H9 (cell line): Measurements from ENCODE around the gene MDFI. TPM values are rescaled to one million over a fixed set of nuclear protein-coding genes. Genes with fewer than 3 reads are reported as not detected.

Experiments
- DNase-seq: peaks from one replicate; pipeline ENCODE4 v3.0.0-alpha.2; 2017
- H2AFZ ChIP-seq: one replicate; pipeline ENCODE4 v1.6.1; 2013; ENCODE audit warnings: mild to moderate bottlenecking, low read length, control low read depth, moderate library complexity
- H2AK5ac ChIP-seq: 2 replicates; pipeline ENCODE4 v1.6.1; 2013; ENCODE audit warnings: low read length, control low read depth, mixed read lengths; ENCODE audit not compliant: insufficient read length
- H2BK120ac ChIP-seq: one replicate; pipeline ENCODE4 v1.6.1; 2013; ENCODE audit warnings: low read depth, mild to moderate bottlenecking, low read length, control low read depth, inconsistent platforms; ENCODE audit not compliant: poor library complexity, severe bottlenecking
- H2BK12ac ChIP-seq: 2 replicates; pipeline ENCODE4 v1.6.1; 2013; ENCODE audit warnings: low read length, control low read depth, mixed read lengths, low read depth; ENCODE audit not compliant: insufficient read length
- H2BK15ac ChIP-seq: 2 replicates; pipeline ENCODE4 v1.6.1; 2013; ENCODE audit warnings: low read depth, low read length, control low read depth
- H2BK20ac ChIP-seq: one replicate; pipeline ENCODE4 v1.6.1; 2013; ENCODE audit warnings: low read depth, mild to moderate bottlenecking, low read length, control low read depth, inconsistent platforms; ENCODE audit not compliant: poor library complexity, severe bottlenecking
- H2BK5ac ChIP-seq: 2 replicates; pipeline ENCODE4 v1.6.1; 2013; ENCODE audit warnings: low read length, control low read depth, mixed read lengths; ENCODE audit not compliant: insufficient read length
- H3K14ac ChIP-seq: 2 replicates; pipeline ENCODE4 v1.6.1; 2013; ENCODE audit warnings: low read length, control low read depth; ENCODE audit not compliant: insufficient read depth
- H3K18ac ChIP-seq: 2 replicates; pipeline ENCODE4 v1.6.1; 2013; ENCODE audit warnings: low read depth, mild to moderate bottlenecking, mixed read lengths, low read length, control low read depth; ENCODE audit not compliant: insufficient read length
- H3K23ac ChIP-seq: 2 replicates; pipeline ENCODE4 v1.6.1; 2013; ENCODE audit warnings: low read length, control low read depth, mixed read lengths, low read depth; ENCODE audit not compliant: insufficient read length
- H3K23me2 ChIP-seq: 2 replicates; pipeline ENCODE4 v1.6.1; 2013; ENCODE audit warnings: low read depth, mild to moderate bottlenecking, mixed read lengths, low read length, control low read depth; ENCODE audit not compliant: insufficient read length, poor library complexity, severe bottlenecking
- H3K27ac ChIP-seq: 2 replicates; pipeline ENCODE4 v1.5.1; 2013; ENCODE audit warnings: low read length, control low read depth, mixed read lengths, low read depth; ENCODE audit not compliant: insufficient read length
- H3K27me3 ChIP-seq: 2 replicates; pipeline ENCODE4 v1.6.1; 2013; ENCODE audit warnings: low read length, control low read depth, inconsistent platforms; ENCODE audit not compliant: insufficient read depth
- H3K4ac ChIP-seq: 2 replicates; pipeline ENCODE4 v1.6.1; 2013; ENCODE audit warnings: low read depth, mild to moderate bottlenecking, control low read depth, inconsistent platforms, low read length, moderate library complexity
- H3K4me1 ChIP-seq: 2 replicates; pipeline ENCODE4 v1.6.1; 2013; ENCODE audit warnings: low read length, control low read depth, inconsistent platforms; ENCODE audit not compliant: insufficient read depth
- H3K4me2 ChIP-seq: 2 replicates; pipeline ENCODE4 v1.6.1; 2013; ENCODE audit warnings: low read length, control low read depth, mixed read lengths; ENCODE audit not compliant: insufficient read length, insufficient read depth
- H3K56ac ChIP-seq: 2 replicates; pipeline ENCODE4 v1.6.1; 2013; ENCODE audit warnings: low read depth, mild to moderate bottlenecking, mixed read lengths, low read length, control low read depth; ENCODE audit not compliant: insufficient read length
- H3K79me1 ChIP-seq: 2 replicates; pipeline ENCODE4 v1.6.1; 2013; ENCODE audit warnings: low read depth, mild to moderate bottlenecking, moderate library complexity, low read length, control low read depth, inconsistent platforms; ENCODE audit not compliant: insufficient read depth, poor library complexity, severe bottlenecking
- H3K79me2 ChIP-seq: 2 replicates; pipeline ENCODE4 v1.6.1; 2013; ENCODE audit warnings: low read length, control low read depth, inconsistent platforms; ENCODE audit not compliant: insufficient read depth
- H3K9ac ChIP-seq: 2 replicates; pipeline ENCODE4 v1.6.1; 2013; ENCODE audit warnings: low read length, control low read depth, mixed read lengths; ENCODE audit not compliant: insufficient read length; ENCODE audit errors: extremely low read depth
- H3K9me3 ChIP-seq: one replicate; pipeline ENCODE4 v1.6.1; 2013; ENCODE audit warnings: low read depth, low read length, inconsistent platforms; ENCODE audit not compliant: control insufficient read depth
- H3T11ph ChIP-seq: one replicate; pipeline ENCODE4 v1.6.1; 2013; ENCODE audit warnings: mild to moderate bottlenecking, low read length, control low read depth, inconsistent platforms
- H4K20me1 ChIP-seq: one replicate; pipeline ENCODE4 v1.6.1; 2013; ENCODE audit not compliant: control insufficient read depth, insufficient read length, insufficient read depth
- H4K5ac ChIP-seq: 2 replicates; pipeline ENCODE4 v1.6.1; 2013; ENCODE audit warnings: low read depth, mild to moderate bottlenecking, mixed read lengths, low read length, control low read depth; ENCODE audit not compliant: insufficient read length
- H4K8ac ChIP-seq: replicated peaks from 2 replicates; pipeline ENCODE4 v1.6.1; 2013; ENCODE audit warnings: low read length, control low read depth, mixed read lengths, low read depth; ENCODE audit not compliant: insufficient read length
- H4K91ac ChIP-seq: 2 replicates; pipeline ENCODE4 v1.6.1; 2013; ENCODE audit warnings: low read depth, mild to moderate bottlenecking, moderate library complexity, mixed read lengths, low read length, control low read depth; ENCODE audit not compliant: insufficient read length
- H3K27ac Mint-ChIP-seq, 3 experiments: 2 replicates in 2 of 3; 3 replicates in 1 of 3; pipeline ENCODE4 v1.8.0; 2020 to 2021; ENCODE audit warnings: mixed read lengths in 3 of 3, mild to moderate bottlenecking in 1 of 3, moderate library complexity in 1 of 3
- H3K27me3 Mint-ChIP-seq: 2 replicates; pipeline ENCODE4 v1.8.0; 2021; ENCODE audit warnings: low read depth, mild to moderate bottlenecking, moderate library complexity, mixed read lengths
- H3K36me3 Mint-ChIP-seq, 3 experiments: 2 replicates in 2 of 3; 3 replicates in 1 of 3; pipeline ENCODE4 v1.8.0; 2020 to 2021; ENCODE audit warnings: low read depth in 3 of 3, mixed read lengths in 3 of 3; ENCODE audit not compliant: insufficient read depth in 1 of 3
- H3K4me1 Mint-ChIP-seq, 2 experiments: 2 replicates each; pipeline ENCODE4 v1.8.0; 2020; ENCODE audit warnings: mixed read lengths in 2 of 2
- H3K4me3 Mint-ChIP-seq, 2 experiments: 2 replicates in 1 of 2; 3 replicates in 1 of 2; pipeline ENCODE4 v1.8.0; 2020 to 2021; ENCODE audit warnings: mild to moderate bottlenecking in 2 of 2, mixed read lengths in 2 of 2, moderate library complexity in 1 of 2
- H3K9me3 Mint-ChIP-seq, 2 experiments: 2 replicates in 1 of 2; 3 replicates in 1 of 2; pipeline ENCODE4 v1.8.0; 2020; ENCODE audit warnings: mild to moderate bottlenecking in 2 of 2, mixed read lengths in 2 of 2, moderate library complexity in 1 of 2
- CTCF ChIP-seq: fragments of 200-600 bp; sonication (generic); conservative IDR thresholded peaks from 3 replicates; pipeline ENCODE4 v1.8.0; 2021; ENCODE audit warnings: antibody characterized with exemption, mild to moderate bottlenecking
- WGBS: extraction: QIAGEN DNeasy Blood & Tissue Kit; methylation state at CpG from one replicate; pipeline ENCODE4 v1.1.7; 2013; ENCODE audit warnings: missing lambda C conversion rate, low lambda C conversion rate, mixed read lengths; ENCODE audit not compliant: insufficient read length; ENCODE audit errors: extremely low coverage; 5-methylcytosine and 5-hydroxymethylcytosine counted together
- total RNA-seq: library from RNA; stranded (reverse); gene quantifications from 2 replicates; pipeline ENCODE4 v1.2.1, GENCODE V29; 2021

MDFI gene
- total RNA-seq, 1 experiment from 2014 or later = 45.0 TPM

GRCh38 chr6:41607736-41608135, 30.5 kb upstream of the MDFI start:
- Histone ChIP-seq H3K27me3 (no peaks in the 10 kb centered on the region), H3K9ac (no peak overlapping the region), H2AK5ac (no peak overlapping the region), H4K8ac (no peak overlapping the region), H3K9me3 (no peaks in the 10 kb centered on the region), H4K91ac (no peak overlapping the region), H3K4me2 (no peak overlapping the region), H3K23me2 (peaks cover 2% of the 10 kb centered on the region), H2BK120ac (no peak overlapping the region), H4K20me1 (no peaks in the 10 kb centered on the region), H2BK5ac (no peak overlapping the region), H3K18ac (no peak overlapping the region), H3K56ac (no peak overlapping the region), H3K4me1 (no peaks in the 10 kb centered on the region), H3T11ph (no peak overlapping the region), H2BK20ac (no peak overlapping the region), H3K79me2 (no peaks in the 10 kb centered on the region), H2BK15ac (no peak overlapping the region), H2AFZ (no peak overlapping the region), H2BK12ac (no peak overlapping the region), H3K27ac (no peak overlapping the region), H3K4ac (no peak overlapping the region), H3K23ac (no peak overlapping the region), H3K79me1 (no peaks in the 10 kb centered on the region), H3K14ac (no peak overlapping the region; the same call in 1 of the 2 replicates), H4K5ac (no peak overlapping the region)
- no peak overlapping the region for H3K27ac Mint-ChIP-seq
- no peak overlapping the region for H3K4me3 Mint-ChIP-seq
- H3K9me3 Mint-ChIP-seq = peaks cover 6 to 12% of the 10 kb centered on the region in 2 experiments
- H3K36me3 Mint-ChIP-seq = peaks cover 3 to 5% (median 5%) of the 10 kb centered on the region in 3 experiments
- no CpG with 5 or more reads among the region's 9 CpGs for WGBS
- no peak for TF ChIP-seq CTCF
- no peak for DNase-seq
- H3K27me3 Mint-ChIP-seq = peaks cover 14% of the 10 kb centered on the region
- peaks cover 2 to 14% of the 10 kb centered on the region in 2 experiments for H3K4me1 Mint-ChIP-seq
